ENCODE measurements around the gene INO80E.
"Not testable (repeated sequence)": the region's sequence is repeated elsewhere in the genome, so short reads cannot be mapped to it uniquely, and the experiment has no call there.

The INO80E gene

DNA sequence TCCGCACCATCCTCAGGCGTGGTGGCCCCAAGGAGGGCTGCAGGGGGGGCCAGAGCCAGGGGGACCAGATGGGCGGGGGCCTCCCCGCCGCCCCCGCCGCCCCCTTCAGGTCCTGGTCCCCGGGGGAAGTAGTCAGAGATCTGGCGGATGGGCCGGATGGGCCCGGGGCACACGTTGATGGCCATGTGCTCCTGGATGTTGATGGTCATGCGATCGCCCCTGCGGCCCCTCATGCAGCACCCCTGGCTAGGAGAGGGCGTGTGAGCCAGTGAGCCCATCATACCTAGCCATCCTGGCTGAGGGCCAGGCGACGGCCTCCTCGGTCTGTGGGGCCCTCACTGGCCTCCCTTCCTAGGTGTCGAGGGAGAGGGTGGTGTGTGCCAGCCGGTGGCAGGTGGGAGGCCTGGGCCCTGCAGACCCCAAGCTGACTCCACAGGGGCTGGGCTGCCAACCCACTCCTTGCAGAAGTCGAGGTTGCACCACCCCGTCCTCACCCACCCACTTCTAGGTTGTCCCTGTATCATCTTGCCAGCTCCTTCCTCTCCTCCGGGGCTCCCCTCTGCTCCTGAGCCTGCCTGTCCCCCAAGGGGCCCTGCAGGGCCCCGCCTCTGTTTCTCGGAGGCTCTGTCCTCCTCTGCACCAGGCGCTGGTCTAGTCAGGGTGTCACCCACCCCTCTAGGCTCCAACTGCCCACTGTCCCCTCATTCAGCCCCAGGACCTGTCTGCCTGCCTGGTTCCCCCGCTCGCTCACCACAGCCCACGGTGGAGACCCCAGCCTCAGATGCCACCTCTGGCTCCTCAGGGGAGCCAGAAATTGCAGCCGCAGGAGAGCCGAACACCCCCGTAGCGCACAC lies 14.2 kb downstream of the INO80E start:
- DNase-seq (ENCODE audit: low read depth, low spot score) = no peak

DNA sequence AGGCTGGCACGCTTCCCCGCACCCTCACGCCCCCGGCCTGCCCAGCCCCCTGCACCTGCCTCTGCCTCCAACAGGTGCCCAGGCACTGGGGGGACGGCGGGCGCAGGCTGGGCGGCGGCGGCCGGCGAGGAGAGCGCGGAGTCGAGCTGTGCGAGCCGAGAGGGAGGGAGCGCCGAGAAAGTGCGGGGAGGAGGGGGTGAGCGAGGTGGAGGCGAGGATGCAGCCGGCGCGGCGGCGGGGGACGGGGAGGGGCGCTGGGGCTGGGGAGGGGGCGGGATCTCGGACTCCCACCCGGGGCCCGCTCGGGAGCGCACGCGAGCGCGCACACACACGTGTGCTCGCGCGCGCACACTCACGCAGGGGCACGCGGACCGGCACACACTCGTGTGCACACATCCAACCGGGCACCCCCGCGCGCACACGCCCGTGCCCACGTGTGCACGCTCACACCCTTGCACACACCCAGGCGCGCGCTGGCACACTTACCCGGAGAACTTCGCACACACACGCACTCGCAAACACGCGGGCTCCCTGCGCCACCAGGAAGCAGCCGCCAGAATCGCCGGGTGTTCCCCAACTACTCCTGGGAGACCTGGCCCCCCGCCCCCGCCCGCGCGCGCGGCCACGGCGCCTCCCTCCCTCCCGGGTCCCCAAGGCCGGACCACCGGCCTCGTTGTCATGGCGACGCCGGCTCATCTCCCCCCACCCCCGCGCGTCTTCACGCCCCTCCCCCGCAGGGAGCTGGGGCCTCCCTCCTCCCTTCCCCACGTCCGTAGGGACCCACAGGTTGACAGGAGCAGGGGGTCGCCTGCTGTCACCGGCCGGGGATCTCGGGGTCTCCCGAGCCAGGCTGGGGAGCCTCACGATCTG lies 15.0 kb downstream of the INO80E start, which contains the start of gene DOC2A:
Gene DOC2A, minus strand, starts transcription at position 184 of the 870 bp plus-strand sequence. CDS start 805 bp downstream, outside the sequence.
- DNase-seq (ENCODE audit: low read depth, low spot score) = no peak

DNA sequence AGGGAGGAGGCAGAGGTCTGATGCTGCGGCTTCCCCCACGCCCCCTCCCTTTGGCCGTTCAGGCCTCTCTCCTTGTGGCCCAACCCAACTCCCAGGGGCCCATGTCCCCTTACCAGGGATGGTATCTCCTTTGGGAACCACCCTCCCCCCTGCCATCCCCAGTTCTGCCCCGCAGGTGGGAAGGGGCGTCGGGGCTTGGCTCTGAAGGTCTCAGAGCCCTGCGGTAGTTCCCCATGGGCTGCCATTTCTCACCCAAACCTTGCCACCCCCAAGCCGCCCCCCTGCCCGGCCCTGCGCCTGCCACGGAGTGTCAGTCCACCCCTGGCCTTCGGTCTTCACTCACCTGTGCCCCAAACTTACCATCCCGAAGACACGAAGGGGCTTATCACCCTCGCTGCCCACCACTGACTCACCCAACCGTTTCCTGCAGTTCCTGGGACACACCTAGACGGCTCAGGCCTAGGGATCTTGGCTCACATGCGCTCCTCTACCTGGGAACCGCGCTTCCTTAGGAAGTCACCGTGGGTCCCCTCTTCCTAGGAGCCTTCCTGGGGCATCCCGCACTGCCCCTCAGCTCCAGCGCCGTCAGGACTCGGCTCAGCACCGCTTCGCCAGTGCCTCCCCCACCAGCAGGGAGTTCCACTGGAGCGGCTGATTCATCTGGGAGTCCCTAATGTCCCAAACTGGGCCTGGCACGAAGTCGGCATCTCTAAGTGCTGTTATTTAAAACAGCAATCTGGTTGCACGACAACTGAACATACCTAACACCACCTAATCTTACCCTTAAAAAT lies 15.9 kb downstream of the INO80E start:
- no peak for DNase-seq (ENCODE audit: low read depth, low spot score)

DNA sequence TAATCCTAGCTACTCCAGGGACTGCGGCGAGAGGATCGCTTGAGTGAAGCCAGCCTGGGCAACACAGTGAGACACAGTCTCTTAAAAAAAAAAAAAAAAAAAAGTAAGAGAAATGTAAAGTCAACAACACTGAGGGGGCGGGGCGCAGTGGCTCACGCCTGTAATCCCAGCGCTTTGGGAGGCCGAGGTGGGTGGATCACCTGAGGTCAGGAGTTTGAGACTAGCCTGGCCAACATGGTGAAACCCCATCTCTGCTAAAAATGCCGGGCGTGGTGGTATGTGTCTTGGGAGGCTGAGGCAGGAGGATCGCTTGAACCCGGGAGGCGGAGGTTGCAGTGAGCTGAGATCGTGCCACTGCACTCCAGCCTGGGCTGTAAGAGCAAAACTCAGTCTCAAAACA lies 16.6 kb downstream of the INO80E start:
- DNase-seq (ENCODE audit: low read depth, low spot score) = not testable (repeated sequence)

DNA sequence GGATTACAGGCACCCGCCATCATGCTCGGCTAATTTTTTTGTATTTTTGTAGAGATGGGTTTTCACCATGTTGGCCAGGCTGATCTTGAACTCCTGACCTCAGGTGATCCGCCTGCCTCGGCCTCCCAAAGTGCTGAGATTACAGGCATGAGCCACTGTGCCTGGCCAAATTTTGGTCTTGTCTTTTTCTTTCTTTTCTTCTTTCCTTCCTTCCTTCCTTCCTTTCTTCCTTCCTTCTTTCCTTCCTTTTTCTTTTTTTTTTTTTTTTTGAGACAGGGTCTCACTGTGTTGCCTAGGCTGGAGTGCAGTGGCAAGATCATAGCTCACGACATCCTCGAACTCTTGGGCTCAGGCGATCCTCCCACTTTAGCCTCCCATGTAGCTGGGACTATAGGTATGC lies 19.4 kb downstream of the INO80E start:
- DNase-seq (ENCODE audit: low read depth, low spot score) = not testable (repeated sequence)

DNA sequence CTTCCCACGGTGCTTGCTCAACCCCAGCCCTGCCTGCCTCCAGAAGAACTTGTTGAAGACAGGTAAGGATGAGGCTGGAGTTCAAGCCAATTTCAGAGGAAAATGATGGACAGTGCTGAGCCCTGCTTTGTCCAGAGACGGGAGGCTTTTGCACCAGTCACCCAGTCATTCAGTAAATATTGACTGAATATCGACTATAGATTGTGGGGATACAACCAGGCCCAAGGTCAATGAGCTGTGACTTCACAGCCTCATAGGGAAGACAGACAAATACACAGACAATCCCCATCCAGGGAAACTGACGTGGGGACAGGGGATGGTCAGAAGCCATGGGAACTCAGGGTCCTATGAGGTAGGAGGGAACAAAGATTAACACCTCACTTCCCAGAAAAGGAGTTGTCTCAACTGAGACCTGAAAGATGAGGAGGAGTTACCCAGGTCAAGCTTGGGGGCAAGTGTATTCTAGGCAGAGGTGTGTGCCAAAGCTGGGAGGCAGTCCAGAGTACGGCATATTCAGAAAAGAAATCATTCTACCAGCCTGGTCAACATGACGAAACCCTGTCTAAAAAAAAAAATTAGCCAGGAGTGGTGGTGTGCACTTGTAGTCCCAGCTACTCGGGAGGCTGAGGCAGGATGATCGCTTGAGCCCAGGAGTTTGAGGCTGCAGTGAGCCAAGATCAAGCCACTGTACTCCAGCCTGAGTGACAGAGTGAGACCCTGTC lies 20.7 kb downstream of the INO80E start:
- DNase-seq (ENCODE audit: low read depth, low spot score) = no peak

DNA sequence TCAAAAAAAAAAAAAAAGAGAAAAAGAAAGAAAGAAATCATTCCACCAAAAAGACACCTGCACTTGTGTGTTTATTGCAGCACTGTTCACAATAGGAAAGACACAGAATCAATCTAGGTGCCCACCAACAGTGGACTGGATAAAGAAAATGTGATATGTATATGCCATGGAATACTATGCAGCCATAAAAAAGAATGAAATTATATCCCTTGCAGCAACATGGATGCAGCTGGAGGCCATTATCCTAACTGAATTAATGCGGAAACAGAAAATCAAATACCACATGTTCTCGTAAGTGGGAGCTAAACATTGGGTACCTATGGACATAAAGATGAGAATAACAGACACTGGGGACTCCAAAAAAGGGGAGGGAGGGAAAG lies 21.2 kb downstream of the INO80E start:
- no peak for DNase-seq (ENCODE audit: low read depth, low spot score)

DNA sequence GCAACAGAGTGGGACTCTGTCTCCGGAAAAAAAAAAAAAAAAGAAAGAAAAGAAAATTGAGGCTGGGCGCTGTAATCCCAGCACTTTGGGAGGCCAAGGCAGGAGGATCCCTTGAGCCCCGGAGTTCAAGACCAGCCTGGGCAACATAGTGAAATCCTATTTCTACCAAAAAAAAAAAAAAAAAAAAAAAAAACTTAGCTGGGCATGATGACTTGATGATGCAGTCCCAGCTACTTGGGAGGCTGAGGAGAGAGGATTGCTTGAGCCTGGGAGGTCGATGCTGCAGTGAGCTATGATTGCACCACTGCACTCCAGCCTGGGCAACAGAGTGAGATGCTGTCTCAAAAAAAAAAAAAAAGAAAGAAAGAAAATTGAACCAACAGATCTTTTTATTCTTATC lies 21.9 kb downstream of the INO80E start:
- not testable (repeated sequence) for DNase-seq (ENCODE audit: low read depth, low spot score)

DNA sequence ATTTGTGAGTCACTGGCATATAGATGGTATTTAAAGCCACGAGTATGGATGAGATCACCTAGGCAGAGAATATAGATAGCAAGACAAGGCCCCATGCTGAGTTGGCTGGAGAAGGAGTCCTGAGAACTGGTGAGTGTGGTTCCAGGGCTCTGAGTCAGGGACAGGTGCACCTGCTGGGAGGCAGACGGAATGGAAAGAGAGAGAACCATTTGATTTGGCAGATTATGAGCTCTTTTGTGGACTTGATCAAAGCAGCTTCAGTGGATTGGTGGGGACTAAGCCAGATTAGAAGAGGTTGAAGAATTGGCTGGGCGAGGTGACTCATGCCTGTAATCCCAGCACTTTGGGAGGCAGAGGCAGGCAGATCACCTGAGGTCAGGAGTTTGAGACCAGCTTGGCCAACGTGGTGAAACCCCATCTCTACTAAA lies 22.7 kb downstream of the INO80E start:
- DNase-seq (ENCODE audit: low read depth, low spot score) = no peak

DNA sequence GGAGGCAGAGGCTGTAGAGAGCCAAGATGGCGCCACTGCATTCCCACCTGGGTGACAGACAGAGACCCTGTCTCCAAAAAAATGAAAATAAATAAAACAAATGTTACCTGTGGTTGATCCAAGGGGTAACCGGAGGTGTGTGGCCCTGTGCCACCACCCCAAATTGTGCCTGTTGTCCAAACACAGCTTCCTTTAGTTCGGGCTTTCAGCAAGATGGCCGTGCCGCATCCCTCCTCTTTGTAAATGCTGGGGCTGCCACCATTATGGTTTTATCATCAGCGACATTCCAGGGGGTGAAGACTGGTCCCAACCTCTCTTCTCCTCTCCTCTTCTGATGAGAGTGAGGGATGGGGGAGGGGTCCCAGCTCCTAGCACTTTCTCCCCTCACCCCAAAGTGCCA lies 26.8 kb downstream of the INO80E start, which contains the start of gene C16orf92:
Gene C16orf92, plus strand, starts transcription at position 312 of the 400 bp plus-strand sequence. CDS start 143 bp downstream, outside the sequence.
- no peak for DNase-seq (ENCODE audit: low read depth, low spot score)

DNA sequence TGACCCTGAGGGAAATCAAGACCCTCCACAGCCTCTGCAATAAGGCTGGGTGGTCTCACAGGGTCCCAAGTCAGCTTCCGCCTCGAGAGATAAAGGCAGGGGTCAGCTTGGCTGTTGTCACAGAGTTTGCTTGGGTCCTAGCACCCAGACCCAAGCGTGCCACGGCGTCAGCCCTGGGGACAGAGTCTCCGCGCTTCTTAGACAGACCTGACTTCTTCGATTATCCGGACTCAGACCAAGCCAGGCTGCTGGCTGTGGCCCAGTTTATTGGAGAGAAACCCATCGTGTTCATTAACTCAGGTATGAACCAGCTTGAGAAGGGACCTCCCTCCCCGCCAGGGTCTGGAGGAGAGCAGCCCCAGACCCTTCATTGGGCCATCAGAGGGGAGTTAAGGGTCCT lies 27.5 kb downstream of the INO80E start:
- no peak for DNase-seq (ENCODE audit: low read depth, low spot score)

DNA sequence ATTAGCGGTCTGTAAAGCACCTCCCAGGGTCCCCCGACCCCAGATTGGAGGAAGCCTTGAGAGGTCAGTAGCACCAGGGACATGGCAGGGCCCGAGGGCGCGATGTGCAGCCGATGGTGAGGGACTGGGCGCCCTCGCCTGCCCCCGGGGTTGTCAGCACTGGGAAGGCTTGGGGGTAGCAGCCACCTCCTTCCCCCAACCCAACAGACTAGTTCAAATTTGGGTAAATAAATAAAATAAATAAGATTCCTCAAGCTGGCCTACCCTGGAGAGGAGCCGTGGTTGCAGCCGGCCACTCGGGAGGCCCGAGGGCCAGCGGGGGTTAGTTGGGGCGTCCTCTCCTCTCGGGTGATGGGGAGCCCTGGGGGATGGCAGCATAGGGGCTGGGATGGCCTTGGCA lies 28.4 kb downstream of the INO80E start:
- no peak for DNase-seq (ENCODE audit: low read depth, low spot score)

DNA sequence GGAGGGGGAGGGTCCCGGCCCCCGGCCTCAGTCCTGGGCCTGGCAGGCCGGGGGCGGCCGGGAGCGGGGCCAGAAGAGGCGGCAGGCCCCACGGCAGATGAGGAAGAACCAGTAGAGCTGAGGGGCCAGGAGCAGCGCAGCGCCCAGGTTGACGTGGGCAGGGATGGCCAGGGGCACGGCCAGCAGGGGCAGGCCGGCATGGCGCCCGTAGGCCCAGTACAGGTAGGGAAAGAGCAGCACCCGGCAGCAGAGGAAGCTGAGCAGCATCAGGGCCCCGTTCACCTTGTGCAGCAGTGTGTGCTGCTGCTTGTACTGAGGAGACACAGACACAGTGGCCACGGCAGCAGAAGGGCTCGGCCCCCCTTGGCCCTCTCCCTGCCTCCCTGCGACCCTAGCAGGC lies 29.1 kb downstream of the INO80E start:
- DNase-seq (ENCODE audit: low read depth, low spot score) = no peak

DNA sequence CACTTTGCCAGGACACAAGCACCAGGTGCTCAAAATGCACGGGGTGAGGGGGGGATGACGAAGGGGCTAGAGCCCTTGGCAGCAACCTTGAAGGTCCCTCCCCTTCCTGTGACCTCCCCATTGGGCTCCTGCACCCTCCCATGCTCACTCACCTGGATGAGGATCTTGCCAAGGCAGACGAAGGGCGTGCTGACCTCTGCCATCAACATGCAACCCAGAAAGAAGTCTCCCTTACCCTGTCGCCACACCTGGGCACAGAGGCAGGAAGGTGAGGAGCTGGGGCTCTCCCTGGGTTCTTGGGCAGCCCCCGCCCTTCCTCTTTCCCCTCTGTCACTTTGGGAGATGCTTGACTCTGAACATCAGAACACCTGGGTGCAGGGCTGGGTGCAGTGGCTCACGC lies 29.5 kb downstream of the INO80E start:
- no peak for DNase-seq (ENCODE audit: low read depth, low spot score)

DNA sequence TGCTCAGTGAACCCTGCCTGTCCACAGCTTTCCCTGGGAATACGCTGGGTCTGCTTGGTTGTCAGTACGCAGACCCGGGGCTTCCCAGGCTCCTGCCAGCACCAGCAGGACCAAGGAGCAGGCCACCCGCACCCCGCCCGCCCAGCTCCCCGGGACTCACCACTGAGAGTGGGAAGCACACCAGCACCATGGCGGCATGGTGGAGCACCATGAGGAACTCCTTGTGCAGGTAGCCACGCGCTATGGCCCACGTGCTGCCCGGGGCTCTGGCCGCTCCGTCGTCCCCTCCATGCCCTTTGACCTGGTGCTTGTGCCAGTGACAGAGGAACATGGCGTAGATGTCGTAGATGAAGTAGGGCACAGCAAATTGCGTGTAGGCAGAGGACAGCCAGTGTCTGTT lies 30.4 kb downstream of the INO80E start:
- no peak for DNase-seq (ENCODE audit: low read depth, low spot score)

DNA sequence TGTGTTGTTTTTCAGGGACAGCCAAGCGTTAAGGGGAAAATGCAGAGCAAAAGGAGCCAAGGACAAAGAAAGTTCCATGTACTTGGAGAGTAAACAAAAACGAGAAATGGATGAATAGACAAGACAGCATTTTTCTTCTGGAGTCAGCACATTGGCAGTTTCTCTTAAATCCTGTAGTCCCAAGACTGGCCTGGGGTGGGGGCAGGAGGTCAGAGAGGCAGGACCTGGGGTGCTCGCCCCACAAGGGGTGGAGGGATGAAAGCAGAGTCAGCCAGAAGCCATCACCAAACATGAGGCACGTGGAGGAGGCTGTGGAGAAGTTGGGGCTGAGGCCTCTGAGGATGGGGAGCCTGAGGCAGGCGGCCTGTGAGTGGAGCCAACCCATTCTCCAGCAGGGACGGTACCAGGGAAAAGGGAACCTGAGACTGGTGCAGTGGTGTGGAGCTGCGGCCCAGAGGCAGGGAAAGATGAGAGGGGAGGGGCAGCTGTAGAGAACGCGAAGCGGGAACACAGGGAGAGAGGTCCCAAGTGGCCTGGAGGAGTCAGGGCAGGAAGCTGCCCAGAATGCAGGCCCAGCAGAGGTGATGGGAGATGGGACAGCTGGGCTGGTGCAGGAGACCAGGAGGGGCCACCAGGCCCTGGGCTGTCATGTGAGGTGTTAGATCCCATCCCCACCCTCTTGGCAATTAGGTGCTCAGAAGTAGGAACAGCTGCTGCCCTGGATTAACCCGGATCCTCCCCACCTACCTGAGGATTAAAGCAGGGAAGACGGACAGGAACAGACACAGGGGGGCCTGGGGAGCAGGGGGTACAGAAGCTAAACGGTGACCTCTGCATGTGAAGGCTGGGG lies 31.8 kb downstream of the INO80E start:
- no peak for DNase-seq (ENCODE audit: low read depth, low spot score)

DNA sequence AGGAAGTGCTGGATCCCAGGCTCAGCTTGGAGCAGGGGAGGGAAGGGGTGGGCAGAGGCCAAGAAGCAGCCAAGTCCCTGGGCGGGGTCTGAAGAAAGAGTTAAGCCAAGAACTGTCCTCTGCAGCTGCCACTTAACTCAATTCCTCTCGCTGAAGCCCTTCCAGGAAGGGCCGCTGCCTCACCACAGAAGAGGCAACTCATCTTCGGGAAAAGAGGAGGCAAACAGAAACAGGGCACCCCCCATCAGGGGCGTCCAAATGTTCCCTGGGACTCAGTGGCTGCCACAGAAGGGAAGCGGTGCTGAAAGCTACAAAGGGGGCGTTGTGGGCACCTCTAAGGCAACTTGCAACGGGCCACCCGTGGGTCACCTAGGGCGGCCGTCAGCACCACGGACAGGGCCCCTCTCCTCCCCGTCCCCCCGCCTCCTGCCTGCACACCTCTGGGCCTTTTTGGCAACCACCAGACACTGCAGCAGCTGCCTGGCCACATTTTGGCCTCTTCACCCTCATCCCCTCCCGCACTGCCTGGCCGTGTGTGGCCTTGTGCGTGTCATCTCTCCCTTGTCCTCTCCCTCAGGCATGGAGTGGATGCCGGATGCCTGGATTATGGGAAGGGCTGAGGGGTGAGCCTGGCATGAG lies 32.5 kb downstream of the INO80E start:
- DNase-seq (ENCODE audit: low read depth, low spot score) = no peak

DNA sequence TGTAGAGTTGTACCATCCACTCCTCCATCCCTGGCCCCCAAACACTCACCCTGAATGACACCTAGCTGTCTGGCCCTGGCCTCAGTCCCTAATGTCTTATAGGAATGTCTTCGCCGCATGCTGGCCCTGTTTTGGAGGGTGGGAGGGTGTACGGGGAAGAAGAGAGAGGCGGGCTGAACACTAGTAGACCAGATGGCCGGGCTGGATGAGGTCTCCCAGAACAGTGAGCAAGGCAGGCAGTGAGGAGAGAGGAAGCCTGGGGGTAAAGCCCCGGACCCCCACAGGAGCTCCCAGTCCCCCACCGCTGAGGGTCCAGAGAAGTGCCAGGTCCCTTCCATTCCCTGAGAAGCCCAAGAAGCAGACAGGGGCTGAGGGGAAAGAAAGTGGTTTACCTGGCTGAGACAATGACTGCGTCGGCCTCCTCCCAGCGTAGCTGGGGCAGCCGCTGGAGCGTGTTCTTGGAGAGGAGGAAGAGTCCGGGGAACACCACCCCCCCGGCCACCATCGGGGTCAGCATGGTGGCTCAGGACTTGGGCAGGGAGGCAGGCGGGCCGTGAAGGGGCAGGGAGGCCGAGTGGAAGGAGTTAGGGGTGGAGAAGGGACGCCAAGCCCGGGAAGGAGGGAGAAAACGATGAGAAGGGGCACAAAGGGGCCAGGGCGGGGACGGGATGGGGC lies 34.1 kb downstream of the INO80E start:
- DNase-seq (ENCODE audit: low read depth, low spot score) = no peak

DNA sequence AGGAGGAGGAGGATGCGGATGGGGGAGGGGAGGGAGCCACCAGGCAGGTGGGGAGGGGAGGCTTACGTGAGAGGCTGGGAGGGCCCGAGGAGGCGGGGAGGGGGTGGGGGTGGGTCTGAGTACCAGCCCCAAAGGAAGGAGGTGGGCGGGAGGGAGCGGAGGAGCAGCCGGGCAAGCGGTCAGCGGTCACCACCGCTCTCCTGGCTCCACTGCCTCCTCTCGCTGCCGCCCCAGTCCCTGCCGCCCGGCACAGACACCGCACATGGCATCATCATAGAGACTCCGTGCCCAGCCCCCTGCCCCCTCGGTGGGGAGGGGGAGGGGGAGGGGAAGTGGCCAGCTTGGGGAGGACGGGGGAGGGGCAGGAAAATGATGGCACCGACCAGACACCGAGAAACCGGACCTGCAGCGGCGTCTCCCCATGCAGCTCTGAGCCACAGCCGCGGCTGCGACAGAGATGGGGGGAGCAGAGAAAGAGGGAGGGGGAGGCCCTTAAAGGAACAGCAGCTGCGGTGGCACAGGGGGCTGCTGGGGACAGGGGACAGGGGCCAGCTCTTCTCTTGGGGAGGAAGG lies 34.9 kb downstream of the INO80E start, which contains the start of gene TLCD3B:
Gene TLCD3B, minus strand, starts transcription at position 431 of the 573 bp plus-strand sequence. CDS start 744 bp downstream, outside the sequence.
- DNase-seq (ENCODE audit: low read depth, low spot score) = no peak

All from activated naive CD8-positive, alpha-beta T cell treated with anti-CD3 and anti-CD28 coated beads, Interleukin-2, amount 50 U/mL, for 16 hours (primary cell).